COR-L47 (cell line): ENCODE measurements around the gene GINS2.

ENCODE experiments used
- DNase-seq: peaks from one replicate; lab custom pipeline; 2025; lab: John Stamatoyannopoulos, UW

Gene GINS2

DNA sequence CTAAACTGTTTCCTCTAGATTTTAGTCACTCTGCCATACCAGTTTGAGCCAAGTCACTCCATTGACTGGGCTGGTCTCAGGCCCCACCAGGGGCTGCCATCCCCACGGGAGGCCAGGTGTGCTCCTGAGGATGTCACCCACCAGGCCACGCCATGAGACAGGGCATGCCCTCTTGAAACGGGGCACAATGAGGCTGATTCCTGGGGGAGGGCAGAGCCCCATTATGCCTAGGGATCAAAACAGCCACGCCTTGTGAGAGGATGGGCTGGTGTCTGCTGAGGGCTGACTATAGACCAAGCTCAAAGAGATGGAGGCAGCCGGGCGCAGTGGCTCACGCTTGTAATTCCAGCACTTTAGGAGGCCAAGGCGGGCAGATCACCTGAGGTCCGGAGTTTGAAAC, 21.5 kb downstream of the GINS2 start:
- no peak for DNase-seq

DNA sequence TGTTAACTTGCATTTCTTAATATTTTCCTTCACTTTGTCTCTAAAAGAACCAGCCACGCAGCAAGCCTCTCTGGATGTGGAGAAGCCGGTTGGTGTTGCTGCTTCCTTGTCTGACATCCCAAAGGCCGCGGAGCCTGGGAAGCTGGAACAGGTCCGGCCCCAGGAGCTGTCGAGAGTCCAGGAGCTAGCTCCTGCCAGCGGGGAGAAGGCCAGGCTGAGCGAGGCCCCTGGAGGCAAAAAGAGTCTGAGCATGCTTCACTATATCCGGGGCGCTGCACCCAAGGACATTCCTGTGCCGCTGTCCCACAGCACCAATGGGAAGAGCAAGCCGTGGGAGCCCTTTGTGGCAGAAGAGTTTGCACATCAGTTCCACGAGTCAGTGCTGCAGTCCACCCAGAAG, 22.8 kb downstream of the GINS2 start:
- no peak for DNase-seq

DNA sequence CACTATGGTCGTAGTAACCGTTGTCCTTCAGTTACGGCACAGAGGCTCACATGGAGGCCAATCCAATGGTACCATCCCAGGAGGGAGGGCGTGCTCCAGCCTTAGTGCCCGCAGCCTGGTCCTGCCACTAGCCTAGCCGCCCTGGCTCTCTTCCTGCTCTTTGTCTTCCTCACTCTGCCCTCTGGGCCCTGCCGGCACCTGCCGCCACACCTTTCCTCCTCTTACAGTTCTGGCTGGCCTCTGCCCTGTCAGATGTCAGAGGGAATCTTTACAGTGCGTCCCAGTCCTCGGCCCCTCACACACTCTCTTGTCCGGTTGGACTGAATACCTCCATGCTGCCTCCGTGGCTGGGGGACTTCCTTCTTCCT, 23.4 kb downstream of the GINS2 start:
- DNase-seq = no peak

DNA sequence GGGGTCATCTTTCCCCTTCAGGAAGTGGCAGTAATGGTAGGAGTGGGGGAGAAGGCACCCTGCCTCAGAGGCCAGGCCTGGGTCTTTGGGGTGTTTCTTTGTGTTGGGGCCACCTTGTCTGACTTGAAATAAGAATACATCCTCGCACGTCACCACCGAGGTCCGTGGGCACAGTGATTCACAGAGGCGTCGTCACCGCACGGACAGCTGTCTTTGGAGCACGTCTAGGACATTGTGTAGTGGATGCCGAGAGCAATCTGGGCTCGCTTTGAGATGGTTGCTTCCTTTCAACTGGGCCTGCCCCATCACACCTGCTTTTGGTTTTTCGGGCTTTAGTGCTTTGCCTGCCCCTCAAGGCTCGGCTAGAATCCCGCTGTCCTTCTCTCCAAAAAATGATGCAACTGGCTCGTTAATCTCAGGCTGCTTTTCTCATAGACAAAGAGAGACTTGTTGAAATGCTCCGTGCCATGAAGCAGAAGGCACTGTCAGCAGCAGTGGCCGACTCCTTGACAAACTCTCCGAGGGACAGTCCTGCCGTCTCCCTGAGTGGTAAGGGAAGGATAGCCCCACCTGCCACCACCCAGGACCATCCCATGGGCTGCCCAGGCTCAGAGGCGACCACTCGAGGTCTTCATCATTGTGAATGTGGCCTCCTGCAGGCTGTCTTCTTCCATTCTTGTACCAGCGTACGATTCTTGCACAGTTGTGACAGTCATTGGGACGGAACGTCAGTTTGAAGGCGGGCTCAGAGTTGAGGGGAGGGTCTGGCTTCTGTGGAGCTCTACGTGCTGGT, 24.0 kb downstream of the GINS2 start:
- no peak for DNase-seq

DNA sequence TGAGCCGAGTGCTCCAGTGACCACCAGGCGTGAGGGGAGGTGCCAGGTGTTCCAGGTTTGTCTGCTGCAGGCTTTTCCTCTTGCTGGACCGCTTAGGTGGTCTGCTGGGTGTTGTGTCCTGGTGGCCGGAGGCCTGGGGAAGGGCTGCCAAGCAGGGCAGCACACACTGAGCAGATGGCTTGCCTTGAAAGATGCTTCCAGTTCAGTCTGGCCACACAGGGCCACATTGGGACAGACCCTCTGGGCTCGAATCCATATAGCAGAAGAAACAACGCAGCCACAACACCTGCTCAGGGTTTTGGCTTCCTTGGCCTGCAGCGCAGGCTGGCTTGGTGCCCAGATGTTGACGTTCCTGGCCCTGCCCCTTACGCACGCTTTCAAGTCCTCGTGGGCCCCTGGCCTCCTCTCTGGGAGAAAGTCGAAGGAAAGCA, 24.8 kb downstream of the GINS2 start:
- peak; percentile 73 for DNase-seq

DNA sequence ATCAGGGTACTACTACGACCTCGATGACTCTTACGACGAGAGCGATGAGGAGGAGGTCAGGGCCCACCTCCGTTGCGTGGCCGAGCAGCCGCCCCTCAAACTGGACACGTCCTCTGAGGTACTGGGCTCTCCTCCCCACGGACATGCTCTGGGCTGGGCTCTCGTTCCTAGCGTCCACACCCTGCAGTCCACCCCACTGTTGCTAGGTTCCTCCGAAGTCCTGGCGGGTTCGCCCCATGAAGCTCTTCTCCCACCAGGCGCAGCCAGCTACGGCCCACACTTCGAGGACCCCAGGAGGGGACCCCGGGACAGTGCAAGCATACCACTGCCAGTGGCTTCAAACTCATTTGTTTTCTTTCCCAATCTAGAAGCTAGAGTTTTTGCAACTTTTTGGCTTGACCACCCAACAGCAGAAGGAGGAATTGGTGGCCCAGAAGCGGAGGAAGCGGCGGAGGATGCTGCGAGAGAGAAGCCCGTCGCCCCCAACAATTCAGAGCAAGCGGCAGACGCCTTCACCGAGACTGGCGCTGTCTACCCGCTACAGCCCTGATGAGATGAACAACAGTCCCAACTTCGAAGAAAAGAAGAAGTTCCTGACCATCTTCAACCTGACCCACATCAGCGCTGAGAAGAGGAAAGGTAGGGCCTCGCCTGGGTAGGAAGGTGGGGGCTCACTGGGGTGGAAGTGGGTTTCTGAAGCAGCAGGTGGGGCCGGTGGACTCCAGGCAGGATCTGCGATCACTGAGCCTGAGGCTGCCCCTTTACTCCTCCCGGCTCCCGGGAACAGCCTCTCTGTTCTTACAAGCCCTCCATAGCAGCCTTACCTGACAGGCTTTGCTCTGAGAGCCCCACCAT, 25.6 kb downstream of the GINS2 start:
- no peak for DNase-seq

DNA sequence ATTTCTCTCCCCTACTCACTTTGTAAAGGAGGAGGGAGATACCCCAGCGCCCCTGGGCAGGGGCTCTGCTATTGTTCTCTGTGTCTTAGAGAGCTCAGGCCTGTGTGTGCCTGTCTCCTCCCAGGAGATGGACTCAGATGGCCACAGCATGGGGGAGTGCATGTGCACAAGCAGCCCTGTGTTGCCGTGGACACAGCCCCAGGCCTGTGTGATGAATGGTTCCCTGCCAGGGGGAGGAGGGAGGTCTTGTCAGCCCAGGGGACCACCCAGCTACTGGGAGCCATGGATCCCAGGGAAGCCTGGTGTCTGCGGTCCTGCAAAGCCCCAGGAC, 26.3 kb downstream of the GINS2 start:
- DNase-seq = peak; percentile 28

DNA sequence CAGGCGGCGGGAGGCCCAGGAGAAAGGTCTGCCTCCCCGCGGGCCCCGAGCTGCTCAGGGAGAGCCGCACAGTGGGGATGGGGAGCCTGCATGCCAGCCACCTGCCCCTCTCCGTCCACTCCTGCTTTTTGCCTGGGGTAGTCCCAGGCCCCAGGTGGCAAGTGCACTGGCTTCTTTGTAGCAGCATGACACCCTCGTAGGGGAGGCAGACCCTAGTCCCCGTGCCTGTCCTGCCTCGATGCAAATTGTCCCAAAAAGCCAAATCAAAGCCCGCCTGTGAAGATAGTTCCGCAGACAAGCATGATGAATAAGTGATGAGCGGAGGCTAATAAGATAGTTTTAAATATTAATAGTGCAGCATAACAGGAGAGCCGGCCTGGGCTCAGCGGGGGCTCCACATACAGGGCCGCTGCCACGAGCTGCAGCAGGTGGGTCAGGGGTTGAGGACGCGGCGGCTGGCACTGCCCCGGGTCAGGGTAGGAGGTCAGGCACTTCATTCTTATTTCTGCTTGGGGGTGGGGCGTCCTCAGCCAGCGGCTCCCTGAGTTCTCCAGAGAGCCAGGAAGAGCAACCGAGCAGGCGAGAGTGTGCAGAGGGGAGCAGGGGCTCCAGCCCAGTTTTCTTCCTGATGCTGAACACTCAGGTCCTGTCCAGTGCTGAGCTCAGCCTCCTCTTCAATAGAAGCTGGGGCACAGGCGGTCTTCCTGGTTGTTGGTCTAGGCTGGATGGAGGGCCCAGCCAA, 26.8 kb downstream of the GINS2 start:
- DNase-seq = no peak

DNA sequence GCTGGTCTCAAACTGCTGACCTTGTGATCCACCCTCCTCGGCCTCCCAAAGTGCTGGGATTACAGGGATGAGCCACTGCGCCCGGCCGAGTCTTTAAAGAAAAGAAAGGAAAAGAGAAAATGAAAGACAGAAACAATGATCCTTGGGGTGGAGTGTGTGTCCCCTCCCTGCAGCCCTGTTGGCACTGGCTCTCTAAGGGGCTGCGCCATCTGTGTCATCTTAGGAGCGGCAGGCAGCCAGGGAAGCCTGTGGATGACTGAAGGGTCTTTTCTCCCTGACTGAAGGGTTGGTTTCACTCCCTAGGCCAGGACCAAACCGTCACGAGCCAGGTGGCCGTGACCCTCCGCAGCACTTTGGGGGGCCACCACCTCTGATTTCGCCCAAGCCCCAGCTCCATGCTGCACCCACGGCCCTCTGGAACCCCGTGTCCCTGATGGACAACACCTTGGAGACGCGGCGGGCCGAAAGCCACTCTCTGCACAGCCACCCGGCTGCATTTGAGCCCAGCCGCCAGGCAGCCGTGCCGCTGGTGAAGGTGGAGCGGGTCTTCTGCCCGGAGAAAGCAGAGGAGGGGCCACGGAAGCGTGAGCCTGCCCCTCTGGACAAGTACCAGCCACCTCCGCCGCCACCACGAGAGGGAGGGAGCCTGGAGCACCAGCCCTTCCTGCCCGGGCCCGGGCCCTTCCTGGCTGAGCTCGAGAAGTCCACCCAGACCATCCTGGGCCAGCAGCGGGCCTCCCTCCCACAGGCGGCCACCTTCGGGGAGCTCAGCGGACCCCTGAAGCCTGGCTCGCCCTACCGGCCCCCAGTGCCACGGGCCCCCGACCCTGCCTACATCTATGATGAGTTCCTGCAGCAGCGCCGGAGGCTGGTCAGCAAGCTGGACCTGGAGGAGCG, 27.7 kb downstream of the GINS2 start:
- no peak for DNase-seq

DNA sequence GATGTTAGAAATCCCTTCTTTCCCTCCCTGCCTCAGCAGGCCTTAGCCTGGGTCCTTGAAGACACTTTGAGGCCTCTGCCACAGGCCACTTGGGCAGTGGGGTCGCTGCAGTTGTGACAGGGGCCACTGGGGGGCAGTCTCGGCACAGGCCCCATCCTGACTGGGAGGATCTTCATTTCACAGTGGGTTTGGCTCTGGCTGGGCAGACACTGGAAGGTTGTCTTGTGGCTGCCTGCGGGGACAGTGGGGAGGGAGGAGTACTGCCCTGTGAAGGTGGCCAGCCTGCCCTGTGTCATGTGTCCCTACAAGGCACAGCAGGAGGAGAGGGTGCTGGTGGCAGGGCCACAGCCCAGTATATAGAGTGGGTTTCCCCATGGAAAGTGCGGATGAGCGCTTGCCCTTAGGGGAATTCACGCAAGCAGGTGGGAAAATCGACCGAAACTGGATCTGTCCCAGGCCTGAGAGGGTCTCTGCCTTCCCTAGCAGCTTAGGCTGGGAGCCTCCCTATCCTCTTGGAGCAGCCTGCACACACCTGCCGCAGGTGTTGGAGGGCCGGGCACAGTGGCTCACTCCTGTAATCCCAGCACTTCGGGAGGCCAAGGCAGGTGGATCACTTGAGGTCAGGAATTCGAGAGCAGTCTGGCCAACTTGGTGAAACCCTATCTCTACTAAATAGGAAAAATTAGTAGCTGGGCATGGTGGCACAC, 28.8 kb downstream of the GINS2 start:
- peak; percentile 51 for DNase-seq

DNA sequence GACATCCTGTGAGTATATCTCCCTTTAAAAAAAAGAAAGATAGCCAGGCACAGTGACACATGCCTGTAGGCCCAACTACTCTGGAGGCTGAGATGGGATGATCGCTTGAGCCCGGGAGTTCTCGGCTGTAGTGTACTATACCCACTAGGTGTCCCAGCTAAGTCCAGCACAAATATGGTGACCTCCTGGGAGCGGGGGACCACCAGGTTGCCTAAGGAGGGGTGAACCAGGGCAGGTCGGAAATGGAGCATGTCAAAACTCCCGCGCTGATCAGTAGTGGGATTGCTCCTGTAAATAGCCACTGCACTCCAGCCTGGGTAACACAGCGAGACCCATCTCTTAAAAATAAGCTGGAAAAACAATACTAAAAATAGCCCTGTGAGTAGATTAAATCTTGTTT, 29.4 kb downstream of the GINS2 start:
- DNase-seq = no peak

DNA sequence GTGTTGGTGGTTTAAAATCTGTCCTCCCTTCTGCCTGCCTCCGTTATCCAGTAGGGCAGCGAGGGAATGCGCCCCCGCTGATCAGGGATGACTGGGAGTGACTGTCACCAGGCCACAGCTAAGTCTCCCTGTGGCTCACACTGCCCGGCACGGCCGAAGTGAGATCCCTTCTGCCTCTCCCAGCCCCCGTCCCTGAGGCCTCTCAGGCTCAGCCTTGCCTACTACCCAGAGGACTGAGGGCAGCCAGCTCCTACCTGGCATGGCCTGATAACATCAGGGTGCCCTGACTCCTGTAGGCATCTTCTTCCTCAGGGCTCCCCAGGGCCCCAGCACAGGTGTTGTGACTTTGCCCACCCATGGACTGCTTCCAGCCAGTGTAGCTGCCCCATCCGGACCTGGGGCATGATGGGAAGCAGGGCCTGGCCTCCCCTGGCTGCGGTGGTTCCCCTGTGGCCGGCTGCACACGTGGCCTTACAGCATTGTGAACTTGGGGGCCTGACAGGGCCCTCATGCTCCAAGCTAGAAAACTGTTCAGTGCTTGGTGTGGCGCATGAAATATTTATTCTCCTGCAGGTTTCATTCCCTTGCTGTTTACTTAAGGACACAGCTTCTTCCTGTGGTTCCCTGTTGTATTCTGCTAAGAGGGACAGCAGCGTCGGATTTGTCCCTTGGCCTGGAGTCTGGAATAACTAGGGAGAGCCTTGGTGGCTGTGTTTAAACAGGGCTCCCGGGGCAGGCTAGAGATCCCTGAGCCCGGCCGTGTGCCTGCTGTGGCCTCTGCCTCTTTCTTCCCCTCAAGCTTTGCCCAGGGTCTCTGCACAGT, 30.0 kb downstream of the GINS2 start:
- no peak for DNase-seq

DNA sequence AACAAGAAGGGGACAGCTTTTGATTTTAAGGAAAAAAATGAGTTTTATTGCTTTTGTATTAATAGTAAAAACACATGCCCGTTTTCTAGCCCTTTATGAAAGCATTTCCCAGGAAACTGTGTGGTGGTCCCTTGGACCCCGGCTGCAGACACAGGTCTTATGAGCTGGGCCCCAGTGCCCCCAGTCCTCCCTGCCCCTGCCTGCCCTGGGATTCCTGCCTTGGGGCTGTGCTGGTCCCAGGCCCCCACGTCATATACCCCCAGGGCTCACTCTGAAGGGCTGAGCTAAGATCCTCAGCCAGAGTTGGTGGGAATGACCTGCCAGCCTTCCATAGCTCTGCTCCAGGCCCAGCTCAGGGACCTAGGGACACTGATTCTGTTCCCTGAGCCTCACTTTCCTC, 30.8 kb downstream of the GINS2 start:
- no peak for DNase-seq

DNA sequence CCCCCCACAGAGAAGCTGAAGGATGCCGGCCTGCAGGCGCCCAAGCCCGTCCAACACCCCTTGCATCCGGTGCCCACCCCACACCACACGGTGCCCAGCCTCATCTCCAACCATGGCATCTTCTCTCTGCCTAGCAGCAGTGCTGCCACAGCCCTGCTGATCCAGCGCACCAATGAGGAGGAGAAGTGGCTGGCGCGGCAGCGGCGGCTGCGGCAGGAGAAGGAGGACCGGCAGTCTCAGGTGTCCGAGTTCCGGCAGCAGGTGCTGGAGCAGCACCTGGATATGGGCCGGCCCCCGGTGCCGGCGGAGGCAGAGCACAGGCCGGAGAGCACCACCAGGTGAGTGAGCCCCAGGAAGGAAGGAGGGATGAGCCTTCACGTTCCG, 31.5 kb downstream of the GINS2 start:
- no peak for DNase-seq

DNA sequence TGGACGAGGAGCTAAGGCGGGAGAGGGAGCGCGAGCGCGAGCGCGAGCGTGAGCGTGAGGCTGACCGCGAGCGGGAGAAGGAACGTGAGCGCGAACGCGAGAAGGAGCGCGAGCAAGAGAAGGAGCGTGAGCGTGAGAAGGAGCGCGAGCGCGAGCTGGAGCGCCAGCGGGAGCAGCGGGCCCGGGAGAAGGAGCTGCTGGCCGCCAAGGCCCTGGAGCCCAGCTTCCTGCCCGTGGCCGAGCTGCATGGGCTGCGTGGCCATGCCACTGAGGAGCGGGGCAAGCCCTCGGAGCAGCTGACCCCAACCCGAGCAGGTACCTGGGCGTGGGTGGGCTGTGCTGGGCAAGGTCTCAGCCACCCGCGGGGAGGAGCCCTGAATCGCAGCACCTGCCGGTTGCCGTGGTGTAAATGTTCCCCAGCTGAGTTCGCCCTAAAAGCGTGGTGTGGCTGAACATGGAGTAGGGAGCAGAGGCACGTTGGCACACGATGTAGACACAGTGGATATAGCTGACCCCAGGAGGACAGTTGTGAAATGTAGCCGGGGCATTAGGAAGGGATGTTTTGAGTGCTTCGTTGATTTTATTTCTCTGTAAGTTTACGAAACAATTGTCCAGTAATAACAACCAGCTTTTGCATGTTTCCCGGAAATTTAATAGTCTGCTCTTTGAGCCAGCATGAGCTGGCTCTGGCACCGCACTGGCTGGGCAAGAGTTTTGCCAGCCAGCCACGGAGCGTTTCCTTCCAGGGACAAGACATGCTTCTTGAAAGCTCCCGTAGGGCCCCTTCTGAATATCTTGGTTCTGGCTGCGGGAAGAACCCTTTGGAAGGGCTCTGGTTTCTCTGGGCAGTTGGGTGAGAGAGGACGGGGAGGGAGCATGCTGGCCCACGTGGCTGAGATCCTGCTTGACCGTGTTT, 32.1 kb downstream of the GINS2 start:
- DNase-seq = no peak

DNA sequence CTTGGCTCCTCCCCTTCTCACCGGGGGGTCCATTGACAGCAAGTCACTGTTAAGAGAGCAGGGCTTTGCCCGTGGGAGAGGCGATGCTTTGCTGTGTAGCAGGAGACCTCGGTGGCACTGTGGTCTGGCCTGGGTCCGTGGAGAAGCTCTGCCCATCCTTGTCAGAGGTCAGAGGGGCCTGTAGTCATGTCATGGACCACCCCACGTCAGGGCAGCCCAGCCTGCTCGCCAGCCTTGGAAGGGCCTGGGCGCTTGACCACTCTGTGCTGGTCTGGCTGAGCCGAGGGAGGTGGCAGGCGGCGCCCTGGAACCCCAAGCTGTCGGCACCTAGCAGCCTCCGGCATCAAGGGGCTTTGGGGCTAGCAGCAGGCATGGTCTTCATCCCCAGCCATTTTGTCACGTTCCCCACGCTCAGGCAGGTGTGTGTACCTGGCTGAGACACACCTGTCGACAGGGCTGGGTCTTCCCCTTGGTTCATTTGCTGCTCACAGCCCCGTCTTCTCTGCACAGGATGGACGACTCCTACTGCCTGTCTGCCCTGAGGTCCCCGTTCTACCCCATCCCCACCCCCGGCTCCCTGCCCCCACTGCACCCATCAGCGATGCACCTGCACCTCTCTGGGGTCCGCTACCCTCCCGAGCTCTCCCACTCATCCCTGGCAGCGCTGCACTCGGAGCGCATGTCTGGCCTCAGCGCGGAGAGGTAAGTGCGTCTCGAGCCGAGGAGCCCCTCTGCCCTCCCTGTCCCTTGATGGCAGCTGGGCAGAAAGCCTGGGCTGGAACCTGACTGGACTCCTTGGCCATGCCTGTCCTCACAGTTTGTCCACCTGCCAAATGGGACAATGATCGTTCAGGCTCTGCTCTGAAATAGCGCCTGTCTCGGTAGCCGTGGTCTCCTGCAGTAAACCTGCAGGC, 33.3 kb downstream of the GINS2 start:
- no peak for DNase-seq

DNA sequence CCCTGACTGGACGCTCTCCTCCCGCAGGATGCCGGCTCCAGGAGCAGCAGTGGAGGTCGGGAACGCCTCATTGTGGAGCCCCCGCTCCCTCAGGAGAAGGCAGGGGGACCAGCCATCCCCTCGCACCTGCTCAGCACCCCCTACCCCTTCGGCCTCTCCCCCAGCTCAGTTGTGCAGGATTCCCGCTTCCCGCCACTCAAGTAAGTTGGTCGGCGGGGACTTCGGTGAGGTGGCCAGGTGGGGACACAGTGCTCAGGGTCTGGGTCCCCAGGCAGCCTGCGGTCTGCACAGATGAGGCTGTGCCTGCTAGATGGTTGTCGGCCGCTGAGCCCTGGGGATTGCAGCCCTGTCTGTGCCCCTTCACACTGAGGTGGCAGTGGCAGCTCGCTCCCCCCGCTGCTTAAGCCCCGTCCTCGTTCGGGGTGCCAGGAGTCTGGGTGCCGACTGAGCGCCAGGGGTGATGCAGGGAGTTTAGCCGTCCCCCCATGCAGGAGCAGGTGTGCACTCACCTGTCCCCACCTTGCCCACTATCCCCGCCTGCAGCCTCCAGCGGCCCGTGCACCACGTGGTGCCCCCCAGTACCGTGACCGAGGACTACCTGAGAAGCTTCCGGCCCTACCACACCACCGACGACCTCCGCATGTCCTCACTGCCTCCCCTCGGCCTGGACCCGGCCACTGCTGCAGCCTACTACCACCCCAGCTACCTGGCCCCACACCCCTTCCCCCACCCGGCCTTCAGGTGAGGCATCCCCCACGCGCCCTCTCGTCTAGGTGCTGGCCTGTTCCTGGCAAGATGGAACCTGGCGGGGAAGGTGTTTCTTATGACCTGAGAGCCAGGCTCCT, 34.3 kb downstream of the GINS2 start:
- DNase-seq = no peak
